ENCODE results near the gene ZNF417.

GRCh38 chr19:57870225-57870624 lies 46.2 kb downstream of the ZNF417 start:
- no peak for TF ChIP-seq EZH2 (IDR thresholded peaks at IDR 0.05; ENCODE audit: borderline replicate concordance, low read length)
- TF ChIP-seq CTCF (IDR thresholded peaks at IDR 0.05; ENCODE audit: low read length), result no peak
